HepG2 (cell line): ENCODE results near the gene SOWAHB. TPM values are rescaled to one million over a fixed set of nuclear protein-coding genes. Genes with fewer than 3 reads are reported as not detected.

Experiments
- BRD4 ChIP-seq: sonication (generic); formaldehyde crosslinking; IDR thresholded peaks from 2 replicates; pipeline ENCODE4 v1.4.0; 2020; ENCODE audit warnings: missing genetic modification reagents
- CHD2 ChIP-seq: IDR thresholded peaks from 2 replicates; pipeline ENCODE4 v1.6.1; 2011; ENCODE audit warnings: low read depth, low read length, improper control_type of control experiment
- E2F5 ChIP-seq: sonication (generic); formaldehyde crosslinking; conservative IDR thresholded peaks from 2 replicates; pipeline ENCODE4 v1.4.0; 2020; ENCODE audit warnings: missing genetic modification reagents
- HNF4G ChIP-seq, 2 experiments: sonication (generic) in 1 of 2; formaldehyde crosslinking in 1 of 2; IDR thresholded peaks; 2 replicates each; pipeline versions ENCODE4 v1.4.0 to v1.6.1; 2011 to 2020; ENCODE audit warnings: borderline replicate concordance in 2 of 2, low read depth in 2 of 2, mild to moderate bottlenecking in 2 of 2, low read length in 1 of 2, missing genetic modification reagents in 1 of 2, moderate library complexity in 1 of 2
- MAFG ChIP-seq: sonication (generic); formaldehyde crosslinking; IDR thresholded peaks from 2 replicates; pipeline ENCODE4 v1.5.1; 2020; ENCODE audit warnings: mild to moderate bottlenecking, missing genetic modification reagents
- MIER2 ChIP-seq: IDR thresholded peaks from 2 replicates; pipeline ENCODE4 v1.6.1; 2016; ENCODE audit warnings: missing biosample characterization, missing genetic modification reagents
- MXI1 ChIP-seq: IDR thresholded peaks from 3 replicates; pipeline ENCODE4 v1.6.1; 2012; ENCODE audit warnings: low read depth, low read length, inconsistent platforms, borderline replicate concordance
- SALL2 ChIP-seq: sonication (generic); formaldehyde crosslinking; IDR thresholded peaks from 2 replicates; pipeline ENCODE4 v1.8.1; 2023; ENCODE audit warnings: mild to moderate bottlenecking, missing genetic modification reagents, inconsistent platforms
- SOX6 ChIP-seq, 2 experiments: fragments of 450-650 bp in 1 of 2; sonication (generic) in 1 of 2; formaldehyde crosslinking in 1 of 2; IDR thresholded peaks; 2 replicates each; pipeline versions ENCODE4 v1.4.0 to v1.6.1; 2017 to 2020; ENCODE audit warnings: antibody characterized with exemption in 1 of 2, mild to moderate bottlenecking in 1 of 2, missing genetic modification reagents in 1 of 2
- TCF7L2 ChIP-seq: IDR thresholded peaks from 2 replicates; pipeline ENCODE4 v1.6.1; 2011; ENCODE audit warnings: mild to moderate bottlenecking, low read depth, low read length, moderate library complexity
- ZFP36L2 ChIP-seq: sonication (generic); formaldehyde crosslinking; IDR thresholded peaks from 2 replicates; pipeline ENCODE4 v1.4.0; 2020; ENCODE audit warnings: missing genetic modification reagents
- ZKSCAN1 ChIP-seq: fragments of 150-350 bp; IDR thresholded peaks from 2 replicates; pipeline ENCODE4 v1.6.1; 2014; ENCODE audit warnings: low read length
- ZMYM4 ChIP-seq: sonication (generic); formaldehyde crosslinking; IDR thresholded peaks from 2 replicates; pipeline ENCODE4 v1.8.1; 2023; ENCODE audit warnings: mild to moderate bottlenecking, missing genetic modification reagents
- ZNF160 ChIP-seq: sonication (generic); formaldehyde crosslinking; IDR thresholded peaks from 2 replicates; pipeline ENCODE4 v1.8.0; 2022; ENCODE audit warnings: mild to moderate bottlenecking, inconsistent platforms, missing genetic modification reagents
- ZNF263 ChIP-seq: sonication (generic); formaldehyde crosslinking; IDR thresholded peaks from 2 replicates; pipeline ENCODE4 v1.4.0; 2020; ENCODE audit warnings: missing genetic modification reagents
- ZNF343 ChIP-seq: sonication (generic); formaldehyde crosslinking; IDR thresholded peaks from 2 replicates; pipeline ENCODE4 v1.4.0; 2020; ENCODE audit warnings: mild to moderate bottlenecking, missing genetic modification reagents
- ZNF510 ChIP-seq: sonication (generic); formaldehyde crosslinking; IDR thresholded peaks from 2 replicates; pipeline ENCODE4 v1.4.0; 2020; ENCODE audit warnings: low read depth, mild to moderate bottlenecking, missing genetic modification reagents
- ZNF556 ChIP-seq: sonication (generic); formaldehyde crosslinking; IDR thresholded peaks from 2 replicates; pipeline ENCODE4 v1.4.0; 2020; ENCODE audit warnings: mild to moderate bottlenecking, missing genetic modification reagents, borderline replicate concordance
- ZNF569 ChIP-seq: sonication (generic); formaldehyde crosslinking; IDR thresholded peaks from 2 replicates; pipeline ENCODE4 v1.5.0; 2020; ENCODE audit warnings: mild to moderate bottlenecking, missing genetic modification reagents, moderate library complexity, borderline replicate concordance
- ZNF687 ChIP-seq: sonication (generic); formaldehyde crosslinking; IDR thresholded peaks from 2 replicates; pipeline ENCODE4 v1.5.1; 2020; ENCODE audit warnings: mild to moderate bottlenecking, missing genetic modification reagents, moderate library complexity
- ZSCAN22 ChIP-seq: sonication (generic); formaldehyde crosslinking; IDR thresholded peaks from 2 replicates; pipeline ENCODE4 v1.4.0; 2020; ENCODE audit warnings: mild to moderate bottlenecking, missing genetic modification reagents
- polyA plus RNA-seq, 8 experiments: library from polyadenylated mRNA; depleted of rRNA in 3 of 8; stranded (reverse) in 7 of 8; unstranded in 1 of 8; fragments of >200 nt; fragmentation: Illumina TruSeq in 4 of 8; extraction: Trizol in 4 of 8; gene quantifications; 2 replicates each; pipeline versions ENCODE4 v1.2.1 to v1.2.3, GENCODE V29; 2011 to 2016; ENCODE audit warnings: low read depth in 4 of 8, missing spikeins in 1 of 8, mixed read lengths in 1 of 8; ENCODE audit not compliant: insufficient read depth in 1 of 8
- total RNA-seq, 5 experiments: library from RNA; depleted of rRNA; stranded (reverse); fragments of >200 nt; fragmentation: Illumina TruSeq; extraction: Trizol; gene quantifications; 2 replicates each; pipeline ENCODE4 v1.2.3, GENCODE V29; 2016; ENCODE audit warnings: low read depth in 1 of 5
- TF ChIP-seq, protein P1 (sequence below): sonication (generic); formaldehyde crosslinking; IDR thresholded peaks from 2 replicates; pipeline ENCODE4 v1.4.0; 2020; ENCODE audit warnings: mild to moderate bottlenecking, missing genetic modification reagents
- TF ChIP-seq, protein P2 (sequence below): sonication (generic); formaldehyde crosslinking; IDR thresholded peaks from 2 replicates; pipeline ENCODE4 v1.4.0; 2020; ENCODE audit warnings: missing genetic modification reagents, low read depth, mild to moderate bottlenecking, borderline replicate concordance

The SOWAHB gene
- total and polyA plus RNA-seq, 2 of the 13 experiments (the other 11 are each of a cell fraction or from before 2014, with no cell fraction given), result 0.12 to 0.51 TPM

- TF ChIP-seq ZMYM4 (CRISPR knock-in tag) (no peak), ZSCAN22 (no peak), ZNF687 (CRISPR knock-in tag) (peak; percentile 70), ZNF556 (CRISPR knock-in tag) (no peak), MAFG (CRISPR knock-in tag) (no peak), MIER2 (no peak), SALL2 (CRISPR knock-in tag) (peak; percentile 46; the same call in 1 of the 2 replicates), BRD4 (CRISPR knock-in tag) (0 out of 2 replicates have a peak, but pooled peaks have one; percentile 63), TCF7L2 (no peak), ZNF510 (CRISPR knock-in tag) (0 out of 2 replicates have a peak, but pooled peaks have one; percentile 37), ZNF263 (CRISPR knock-in tag) (0 out of 2 replicates have a peak, but pooled peaks have one; percentile 36), ZNF569 (CRISPR knock-in tag) (no peak), SOX6 (IDR thresholded peaks at IDR 0.05) (no peak), SOX6 (CRISPR knock-in tag; IDR thresholded peaks at IDR 0.05) (peak; percentile 42), HNF4G (IDR thresholded peaks at IDR 0.05; ENCODE audit: borderline replicate concordance, low read depth, low read length) (no peak), HNF4G (CRISPR knock-in tag; IDR thresholded peaks at IDR 0.05; ENCODE audit: borderline replicate concordance, low read depth) (no peak), ZFP36L2 (CRISPR knock-in tag) (no peak), CHD2 (no peak), ZNF343 (0 out of 2 replicates have a peak, but pooled peaks have one; percentile 35), E2F5 (CRISPR knock-in tag) (0 out of 2 replicates have a peak, but pooled peaks have one; percentile 21), ZNF160 (CRISPR knock-in tag) (no peak), ZKSCAN1 (no peak), MXI1 (no peak)
- TF ChIP-seq, protein P1, sequence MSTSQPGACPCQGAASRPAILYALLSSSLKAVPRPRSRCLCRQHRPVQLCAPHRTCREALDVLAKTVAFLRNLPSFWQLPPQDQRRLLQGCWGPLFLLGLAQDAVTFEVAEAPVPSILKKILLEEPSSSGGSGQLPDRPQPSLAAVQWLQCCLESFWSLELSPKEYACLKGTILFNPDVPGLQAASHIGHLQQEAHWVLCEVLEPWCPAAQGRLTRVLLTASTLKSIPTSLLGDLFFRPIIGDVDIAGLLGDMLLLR (CRISPR knock-in tag), result peak; percentile 53; the same call in 1 of the 2 replicates
- TF ChIP-seq, protein P2, sequence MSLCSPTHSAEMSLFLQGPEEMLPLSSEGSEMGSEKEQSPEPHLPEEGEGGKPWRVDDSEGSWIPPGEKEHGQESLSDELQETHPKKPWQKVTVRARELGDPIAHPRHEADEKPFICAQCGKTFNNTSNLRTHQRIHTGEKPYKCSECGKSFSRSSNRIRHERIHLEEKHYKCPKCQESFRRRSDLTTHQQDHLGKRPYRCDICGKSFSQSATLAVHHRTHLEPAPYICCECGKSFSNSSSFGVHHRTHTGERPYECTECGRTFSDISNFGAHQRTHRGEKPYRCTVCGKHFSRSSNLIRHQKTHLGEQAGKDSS (CRISPR knock-in tag), result peak; percentile 49; the same call in 1 of the 2 replicates
These were observed 1.1 kb downstream of the SOWAHB start (continued) for GRCh38 chr4:76896614-76897535.
